Gastroesophageal sphincter (tissue), 4 donors: Measurements from ENCODE around the gene SLC30A5. TPM values are rescaled to one million over a fixed set of nuclear protein-coding genes. Genes with fewer than 3 reads are reported as not detected.

Source experiments
- ATAC-seq: fragments of 150-250 bp; one replicate; pipeline ENCODE4 v1.9.1; 2016; ENCODE audit warnings: mild to moderate bottlenecking, moderate library complexity
- H3K27ac ChIP-seq, 4 donors: fragments of 200-600 bp; sonication (generic) in 3 of 4; 1 replicate in 3 of 4; 2 replicates in 1 of 4; pipeline ENCODE4 v1.5.1; 2016 to 2019
- H3K27me3 ChIP-seq: fragments of 200-600 bp; sonication (generic); one replicate; pipeline ENCODE4 v1.5.1; 2019
- H3K36me3 ChIP-seq, 2 donors: fragments of 200-600 bp; sonication (generic); one replicate each; pipeline ENCODE4 v1.5.1; 2019; ENCODE audit warnings: control low read depth in 1 of 2
- H3K4me1 ChIP-seq, 3 donors: fragments of 200-600 bp; sonication (generic); 1 replicate in 2 of 3; 2 replicates in 1 of 3; pipeline ENCODE4 v1.5.1; 2016 to 2019; ENCODE audit warnings: control low read depth in 2 of 3
- H3K4me3 ChIP-seq, 2 donors: fragments of 200-600 bp; sonication (generic); one replicate each; pipeline ENCODE4 v1.5.1; 2019; ENCODE audit warnings: mild to moderate bottlenecking in 1 of 2, moderate library complexity in 1 of 2
- H3K9me3 ChIP-seq, 3 donors: fragments of 200-600 bp; sonication (generic); one replicate each; pipeline ENCODE4 v1.5.1; 2017 to 2019; ENCODE audit warnings: control low read depth in 2 of 3
- EP300 ChIP-seq: sonication (generic); formaldehyde crosslinking; IDR thresholded peaks from one replicate; pipeline ENCODE4 v1.6.1; 2017; ENCODE audit warnings: antibody characterized with exemption, mild to moderate bottlenecking
- POLR2A ChIP-seq, 2 donors: fragments of 450-650 bp; IDR thresholded peaks; one replicate each; pipeline ENCODE4 v1.6.1; 2017; ENCODE audit warnings: antibody characterized with exemption in 2 of 2, mild to moderate bottlenecking in 2 of 2, moderate library complexity in 1 of 2
- POLR2AphosphoS5 ChIP-seq: sonication (generic); formaldehyde crosslinking; IDR thresholded peaks from one replicate; pipeline ENCODE4 v1.6.1; 2017; ENCODE audit warnings: antibody characterized with exemption
- WGBS, 2 donors: methylation state at CpG; one replicate each; pipeline ENCODE4 v1.1.5; 2018; ENCODE audit warnings: low coverage in 1 of 2; 5-methylcytosine and 5-hydroxymethylcytosine counted together
- total RNA-seq, 4 donors: library from RNA; depleted of rRNA; stranded (reverse); fragments of >200 nt; gene quantifications; one replicate each; pipeline ENCODE4 v1.1.0, GENCODE V29; 2016
- TF ChIP-seq, protein P1 (sequence below), 4 experiments: fragments of 200-600 bp in 2 of 4; fragments of 450-650 bp in 2 of 4; sonication (generic) in 1 of 4; IDR thresholded peaks; one replicate each; pipeline ENCODE4 v1.5.1; 2017 to 2019; ENCODE audit warnings: antibody characterized with exemption in 4 of 4, mild to moderate bottlenecking in 2 of 4, moderate library complexity in 2 of 4

SLC30A5 gene
- total RNA-seq, 4 donors from 2014 or later, result 33.7 to 48.1 (median 36.1) TPM

DNA sequence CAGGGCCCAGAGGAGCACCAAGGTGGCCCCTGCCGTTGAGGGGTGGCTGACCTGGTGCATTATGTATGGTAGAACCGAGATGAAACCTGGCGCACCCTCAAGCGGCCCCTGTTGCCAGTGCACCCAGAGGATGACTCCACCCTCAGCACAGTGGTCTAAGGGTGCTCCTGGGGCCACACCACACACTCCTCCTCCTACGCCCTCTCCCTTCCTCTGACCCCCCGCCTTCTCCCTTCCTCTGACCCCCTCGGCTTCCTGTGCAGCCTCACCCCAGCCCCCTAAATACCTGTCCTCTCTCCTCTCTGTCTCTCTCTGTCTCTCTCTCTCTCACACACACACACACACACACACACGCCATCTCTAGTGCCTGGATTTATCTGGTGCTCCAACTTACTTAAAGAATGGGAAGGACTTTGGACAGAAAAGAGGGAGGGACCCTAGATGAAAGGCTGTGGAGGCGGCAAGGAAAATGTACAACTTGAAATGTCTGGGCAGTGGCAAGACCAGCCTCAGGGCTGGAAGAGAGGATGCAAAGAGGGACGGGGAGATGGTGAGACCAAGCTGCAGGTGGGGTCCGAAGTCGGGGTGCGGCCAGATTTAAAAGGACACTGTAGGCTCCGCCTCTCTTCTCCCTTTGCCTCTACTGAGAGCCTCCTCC lies 18.2 kb upstream of the SLC30A5 start:
- TF ChIP-seq EP300 (no peak), POLR2A (IDR thresholded peaks at IDR 0.05) (no peak), POLR2AphosphoS5 (no peak)
- TF ChIP-seq, protein P1, sequence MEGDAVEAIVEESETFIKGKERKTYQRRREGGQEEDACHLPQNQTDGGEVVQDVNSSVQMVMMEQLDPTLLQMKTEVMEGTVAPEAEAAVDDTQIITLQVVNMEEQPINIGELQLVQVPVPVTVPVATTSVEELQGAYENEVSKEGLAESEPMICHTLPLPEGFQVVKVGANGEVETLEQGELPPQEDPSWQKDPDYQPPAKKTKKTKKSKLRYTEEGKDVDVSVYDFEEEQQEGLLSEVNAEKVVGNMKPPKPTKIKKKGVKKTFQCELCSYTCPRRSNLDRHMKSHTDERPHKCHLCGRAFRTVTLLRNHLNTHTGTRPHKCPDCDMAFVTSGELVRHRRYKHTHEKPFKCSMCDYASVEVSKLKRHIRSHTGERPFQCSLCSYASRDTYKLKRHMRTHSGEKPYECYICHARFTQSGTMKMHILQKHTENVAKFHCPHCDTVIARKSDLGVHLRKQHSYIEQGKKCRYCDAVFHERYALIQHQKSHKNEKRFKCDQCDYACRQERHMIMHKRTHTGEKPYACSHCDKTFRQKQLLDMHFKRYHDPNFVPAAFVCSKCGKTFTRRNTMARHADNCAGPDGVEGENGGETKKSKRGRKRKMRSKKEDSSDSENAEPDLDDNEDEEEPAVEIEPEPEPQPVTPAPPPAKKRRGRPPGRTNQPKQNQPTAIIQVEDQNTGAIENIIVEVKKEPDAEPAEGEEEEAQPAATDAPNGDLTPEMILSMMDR (IDR thresholded peaks at IDR 0.05), result no peak
- no peaks in the 10 kb centered on the region for H3K36me3 ChIP-seq
- H3K27me3 ChIP-seq, result no peaks in the 10 kb centered on the region
- no peak overlapping the region for H3K4me3 ChIP-seq
- ATAC-seq, result no peak
- no peaks in the 10 kb centered on the region for H3K4me1 ChIP-seq
- no peaks in the 10 kb centered on the region for H3K9me3 ChIP-seq
- 69 to 86% methylated on average over 6 to 12 of the region's 14 CpGs for WGBS, 2 donors
- no peak overlapping the region for H3K27ac ChIP-seq

GRCh38 chr5:69078921-69079540 lies 14.8 kb upstream of the SLC30A5 start:
- ATAC-seq, result no peak
- WGBS, 2 donors, result 83 to 93% methylated on average over 2 of the region's 2 CpGs
- H3K36me3 ChIP-seq, result no peaks in the 10 kb centered on the region
- H3K27ac ChIP-seq, result no peak overlapping the region
- TF ChIP-seq, protein P1 (IDR thresholded peaks at IDR 0.05), result no peak
- TF ChIP-seq POLR2A (IDR thresholded peaks at IDR 0.05) (no peak), POLR2AphosphoS5 (no peak), EP300 (no peak)
- no peaks in the 10 kb centered on the region for H3K27me3 ChIP-seq
- no peaks in the 10 kb centered on the region for H3K4me1 ChIP-seq
- H3K9me3 ChIP-seq, result no peaks in the 10 kb centered on the region
- H3K4me3 ChIP-seq, result no peak overlapping the region

GRCh38 chr5:69079556-69079955 lies 14.3 kb upstream of the SLC30A5 start:
- Histone ChIP-seq H3K27me3 (no peaks in the 10 kb centered on the region), H3K27ac (no peak overlapping the region), H3K4me1 (no peaks in the 10 kb centered on the region), H3K36me3 (no peaks in the 10 kb centered on the region), H3K4me3 (no peak overlapping the region), H3K9me3 (no peaks in the 10 kb centered on the region)
- 83% methylated on average over 4 of the region's 6 CpGs; no CpG with 5 or more reads in 1 of the 2 donors for WGBS, 2 donors
- TF ChIP-seq POLR2A (IDR thresholded peaks at IDR 0.05) (no peak), EP300 (no peak), POLR2AphosphoS5 (no peak)
- TF ChIP-seq, protein P1 (IDR thresholded peaks at IDR 0.05), result no peak
- no peak for ATAC-seq

DNA sequence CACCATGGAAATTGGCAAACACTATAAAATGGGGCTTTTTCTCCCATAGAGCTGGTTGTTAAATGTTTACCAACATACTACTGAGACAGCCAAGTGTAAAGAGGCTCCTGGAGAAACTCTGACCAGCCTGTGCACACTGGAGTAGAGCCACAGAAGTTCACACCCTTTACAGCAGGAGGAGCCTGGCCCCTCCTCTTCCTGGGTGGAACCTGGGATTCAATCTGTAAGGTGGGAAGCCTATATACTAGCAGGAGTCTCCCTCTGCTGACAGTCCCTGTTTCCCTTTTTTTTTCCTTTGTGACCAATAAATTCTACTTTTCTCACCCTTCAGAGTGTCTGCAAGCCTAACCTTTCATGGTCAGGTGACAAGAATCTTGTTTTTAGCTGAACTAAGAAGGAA lies 10.4 kb upstream of the SLC30A5 start:
- Histone ChIP-seq H3K27me3 (no peaks in the 10 kb centered on the region), H3K4me1 (no peaks in the 10 kb centered on the region), H3K36me3 (no peaks in the 10 kb centered on the region), H3K9me3 (no peaks in the 10 kb centered on the region), H3K4me3 (no peak overlapping the region), H3K27ac (no peak overlapping the region)
- no peak for ATAC-seq
- TF ChIP-seq POLR2A (IDR thresholded peaks at IDR 0.05), result no peak
- no peak for TF ChIP-seq POLR2AphosphoS5
- TF ChIP-seq, protein P1 (IDR thresholded peaks at IDR 0.05), result no peak
- TF ChIP-seq EP300, result no peak

DNA sequence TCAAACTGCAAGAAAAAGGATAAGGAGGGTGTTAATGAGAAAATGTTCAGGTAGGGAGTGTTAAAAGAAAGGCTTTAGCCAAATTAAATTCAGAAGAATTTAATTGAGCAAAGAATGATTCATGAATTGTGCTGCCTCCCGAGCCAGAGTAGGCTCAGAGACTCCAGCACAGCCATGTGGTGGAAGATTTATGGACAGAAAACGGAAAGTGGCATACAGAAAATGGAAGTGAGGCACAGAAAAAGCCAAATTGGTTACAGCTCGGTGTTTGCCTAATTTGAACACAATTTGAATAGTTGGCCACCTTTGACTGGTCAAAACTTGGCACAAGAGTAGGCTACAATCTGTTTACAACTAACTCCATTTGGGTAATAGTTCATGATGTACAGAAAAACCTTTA lies 9.6 kb upstream of the SLC30A5 start:
- H3K9me3 ChIP-seq, result no peaks in the 10 kb centered on the region
- H3K4me3 ChIP-seq, result no peak overlapping the region
- no peaks in the 10 kb centered on the region for H3K36me3 ChIP-seq
- H3K4me1 ChIP-seq, result no peaks in the 10 kb centered on the region
- no peak for TF ChIP-seq EP300
- no peak for TF ChIP-seq POLR2AphosphoS5
- no peak for TF ChIP-seq POLR2A (IDR thresholded peaks at IDR 0.05)
- TF ChIP-seq, protein P1 (IDR thresholded peaks at IDR 0.05), result no peak
- 48 to 77% methylated on average over 3 of the region's 3 CpGs for WGBS, 2 donors
- H3K27me3 ChIP-seq, result no peaks in the 10 kb centered on the region
- no peak overlapping the region for H3K27ac ChIP-seq
- ATAC-seq, result no peak
